Loucy (cell line): ENCODE results near the gene NOX5.

Experiments used
- CTCF ChIP-seq: fragments of 200-600 bp; sonication (generic); conservative IDR thresholded peaks from 2 replicates; pipeline ENCODE4 v1.5.1; 2014; ENCODE audit warnings: mild to moderate bottlenecking, antibody characterized with exemption, low read length
- EZH2phosphoT487 ChIP-seq: fragments of 200-600 bp; IDR thresholded peaks from 2 replicates; pipeline ENCODE4 v1.6.1; 2018; ENCODE audit warnings: antibody characterized with exemption, mild to moderate bottlenecking, moderate library complexity, borderline replicate concordance

- TF ChIP-seq EZH2phosphoT487 (no peak), CTCF (no peak)
Measured at GRCh38 chr15:68986322-68986721, 28.2 kb upstream of the NOX5 start.
